Central memory CD4-positive, alpha-beta T cell (primary cell): ENCODE data around the gene TANGO2.

Source experiments
- DNase-seq: peaks from one replicate; pipeline ENCODE4 v3.0.0; 2022

TANGO2 gene

GRCh38 chr22:20046730-20047129, 25.8 kb downstream of the TANGO2 start:
- DNase-seq = no peak

- no peak for DNase-seq
Observed at GRCh38 chr22:20051927-20052308, 31.0 kb downstream of the TANGO2 start.

GRCh38 chr22:20052309-20053259, 31.7 kb downstream of the TANGO2 start:
- DNase-seq = no peak

GRCh38 chr22:20053407-20054033, 32.6 kb downstream of the TANGO2 start:
- DNase-seq = no peak

GRCh38 chr22:20054034-20054427, 33.1 kb downstream of the TANGO2 start:
- DNase-seq = no peak

- no peak for DNase-seq
Observed at GRCh38 chr22:20054485-20054884, 33.6 kb downstream of the TANGO2 start.

- no peak for DNase-seq
Observed at GRCh38 chr22:20055144-20055543, 34.2 kb downstream of the TANGO2 start.

GRCh38 chr22:20055654-20056053, 34.7 kb downstream of the TANGO2 start:
- DNase-seq = no peak

- DNase-seq = no peak
Observed at GRCh38 chr22:20056161-20056560, 35.3 kb downstream of the TANGO2 start.

- no peak for DNase-seq
Observed at GRCh38 chr22:20056696-20057386, 35.9 kb downstream of the TANGO2 start.

GRCh38 chr22:20057596-20058268, 36.8 kb downstream of the TANGO2 start:
- DNase-seq = no peak

GRCh38 chr22:20058989-20059770, 38.3 kb downstream of the TANGO2 start:
- DNase-seq = no peak

GRCh38 chr22:20060700-20061480, 40.0 kb downstream of the TANGO2 start:
- no peak for DNase-seq

GRCh38 chr22:20061481-20061861, 40.6 kb downstream of the TANGO2 start:
- DNase-seq = no peak

- DNase-seq = no peak
Observed at GRCh38 chr22:20062043-20062765, 41.3 kb downstream of the TANGO2 start.

GRCh38 chr22:20062766-20063083, 41.8 kb downstream of the TANGO2 start:
- DNase-seq = no peak

GRCh38 chr22:20063271-20064139, 42.6 kb downstream of the TANGO2 start:
- no peak for DNase-seq

- DNase-seq = no peak
Observed at GRCh38 chr22:20064140-20064480, 43.2 kb downstream of the TANGO2 start.

- DNase-seq = no peak
Observed at GRCh38 chr22:20064545-20065262, 43.8 kb downstream of the TANGO2 start.
